Sigmoid colon (tissue), 4 donors: Measurements from ENCODE around the gene SLC4A3.

Source experiments
- POLR2A ChIP-seq, 2 donors: fragments of 450-650 bp; IDR thresholded peaks; one replicate each; pipeline ENCODE4 v1.6.1; 2016; ENCODE audit warnings: antibody characterized with exemption in 2 of 2, mild to moderate bottlenecking in 2 of 2, moderate library complexity in 2 of 2
- POLR2AphosphoS5 ChIP-seq, 4 donors: sonication (generic); formaldehyde crosslinking; IDR thresholded peaks; one replicate each; pipeline ENCODE4 v1.6.1; 2017; ENCODE audit warnings: antibody characterized with exemption in 4 of 4
- TF ChIP-seq, protein P1 (sequence below), 4 experiments: fragments of 450-650 bp in 3 of 4; fragments of 200-600 bp in 1 of 4; IDR thresholded peaks; one replicate each; pipeline ENCODE4 v1.5.1; 2016 to 2019; ENCODE audit warnings: antibody characterized with exemption in 4 of 4, mild to moderate bottlenecking in 3 of 4, moderate library complexity in 2 of 4

DNA sequence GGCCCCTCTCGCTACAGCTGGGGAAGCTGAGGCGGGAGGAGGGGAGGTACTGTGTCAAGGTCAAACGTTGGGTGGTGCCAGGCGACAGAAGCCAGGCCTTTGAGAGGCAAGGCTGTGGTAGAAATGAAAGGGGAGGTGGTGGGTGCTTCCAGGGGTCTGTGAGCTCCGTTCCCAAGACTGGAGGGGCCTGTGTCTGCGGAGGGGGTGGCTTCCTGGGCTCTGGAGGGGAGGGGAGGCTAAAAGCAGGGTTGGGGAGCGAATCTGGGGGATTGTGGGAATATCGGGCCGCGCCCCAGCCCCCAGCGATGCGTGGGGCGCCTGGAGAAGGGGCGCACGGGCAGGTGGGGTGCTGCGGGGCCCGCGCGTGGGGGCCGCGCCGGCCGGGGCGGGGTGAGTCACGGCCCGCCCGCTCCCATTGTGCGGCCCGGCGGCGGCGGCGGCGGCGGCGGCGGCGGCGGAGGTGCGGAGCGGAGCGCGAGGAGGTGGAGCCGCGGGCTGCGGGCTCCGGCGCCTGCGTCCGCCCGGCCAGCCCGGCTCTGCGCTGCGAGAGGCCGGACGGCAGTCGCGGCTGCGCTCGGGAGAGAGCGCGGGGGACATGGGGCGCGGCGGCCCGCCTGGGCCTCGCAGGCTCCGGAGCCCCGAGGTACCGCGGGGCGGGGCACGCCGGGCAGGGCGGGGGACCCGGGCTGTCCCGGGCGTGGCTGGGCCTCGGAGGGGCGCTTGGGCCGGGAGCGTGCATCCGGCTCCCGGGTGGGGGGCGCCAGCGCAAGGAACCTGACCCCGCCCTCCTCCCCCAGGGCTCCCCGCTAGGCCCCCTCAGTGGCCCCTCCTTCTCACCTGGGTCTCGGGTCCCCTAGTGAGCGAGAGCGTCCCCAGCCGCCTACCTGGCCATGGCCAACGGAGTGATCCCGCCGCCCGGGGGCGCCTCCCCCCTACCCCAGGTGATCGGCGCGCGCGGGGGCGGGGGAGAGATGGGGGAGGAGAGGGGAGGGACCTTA lies at the start of gene SLC4A3:
- TF ChIP-seq, protein P1, sequence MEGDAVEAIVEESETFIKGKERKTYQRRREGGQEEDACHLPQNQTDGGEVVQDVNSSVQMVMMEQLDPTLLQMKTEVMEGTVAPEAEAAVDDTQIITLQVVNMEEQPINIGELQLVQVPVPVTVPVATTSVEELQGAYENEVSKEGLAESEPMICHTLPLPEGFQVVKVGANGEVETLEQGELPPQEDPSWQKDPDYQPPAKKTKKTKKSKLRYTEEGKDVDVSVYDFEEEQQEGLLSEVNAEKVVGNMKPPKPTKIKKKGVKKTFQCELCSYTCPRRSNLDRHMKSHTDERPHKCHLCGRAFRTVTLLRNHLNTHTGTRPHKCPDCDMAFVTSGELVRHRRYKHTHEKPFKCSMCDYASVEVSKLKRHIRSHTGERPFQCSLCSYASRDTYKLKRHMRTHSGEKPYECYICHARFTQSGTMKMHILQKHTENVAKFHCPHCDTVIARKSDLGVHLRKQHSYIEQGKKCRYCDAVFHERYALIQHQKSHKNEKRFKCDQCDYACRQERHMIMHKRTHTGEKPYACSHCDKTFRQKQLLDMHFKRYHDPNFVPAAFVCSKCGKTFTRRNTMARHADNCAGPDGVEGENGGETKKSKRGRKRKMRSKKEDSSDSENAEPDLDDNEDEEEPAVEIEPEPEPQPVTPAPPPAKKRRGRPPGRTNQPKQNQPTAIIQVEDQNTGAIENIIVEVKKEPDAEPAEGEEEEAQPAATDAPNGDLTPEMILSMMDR (IDR thresholded peaks at IDR 0.05), result no peak
- TF ChIP-seq POLR2A (IDR thresholded peaks at IDR 0.05), result no peak
- TF ChIP-seq POLR2AphosphoS5 (IDR thresholded peaks at IDR 0.05), result no peak
